ENCODE data around the gene C1orf21.
A peak's percentile ranks its signal among the peaks of the same experiment; 100 is the strongest.
"Not testable (repeated sequence)": the region's sequence is repeated elsewhere in the genome, so short reads cannot be mapped to it uniquely, and the experiment has no call there.

Gene C1orf21, protein sequence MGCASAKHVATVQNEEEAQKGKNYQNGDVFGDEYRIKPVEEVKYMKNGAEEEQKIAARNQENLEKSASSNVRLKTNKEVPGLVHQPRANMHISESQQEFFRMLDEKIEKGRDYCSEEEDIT

DNA sequence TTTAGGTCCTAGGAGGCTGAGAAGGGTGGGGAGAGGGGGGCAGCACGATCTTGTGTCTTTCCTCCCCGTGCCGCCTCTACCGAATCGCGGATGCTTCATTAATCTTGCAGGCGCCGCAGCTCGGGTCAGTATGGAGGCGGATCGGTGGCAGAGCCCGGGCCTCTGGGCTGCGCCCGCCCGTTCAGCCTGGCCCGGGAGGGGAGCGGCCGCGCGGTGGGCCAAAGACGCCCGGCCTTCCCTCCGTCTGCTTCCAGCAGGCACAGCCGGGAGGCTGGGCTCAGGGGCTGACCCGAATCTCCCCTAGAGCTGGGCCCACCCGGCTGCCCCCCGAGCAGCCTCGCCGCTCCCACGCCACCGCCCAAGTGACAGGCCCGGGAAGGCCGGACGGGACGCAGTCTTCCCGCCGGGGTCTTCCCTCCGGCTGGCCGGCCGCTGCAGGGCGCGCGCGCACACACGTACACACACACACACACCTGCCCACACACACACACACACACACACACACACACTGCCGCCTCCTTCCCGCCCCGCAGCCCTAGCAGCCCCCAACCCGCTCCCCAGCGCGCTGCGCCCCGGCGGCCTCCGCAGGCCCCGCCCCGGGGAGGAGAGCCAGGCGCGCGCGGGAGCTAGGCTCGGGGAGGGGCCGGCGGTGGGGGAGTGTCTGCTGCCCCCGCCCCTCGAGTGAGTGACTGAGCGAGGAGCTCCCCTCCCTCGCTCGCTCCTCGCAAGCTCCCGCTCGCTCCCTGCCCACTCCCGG, at the start of gene C1orf21:
Gene C1orf21, plus strand, starts transcription at position 718 of the 757 bp plus-strand sequence. CDS start 90,481 bp downstream, outside the sequence.
- peak; percentile 42 for DNase-seq (ENCODE audit: low read depth)

DNA sequence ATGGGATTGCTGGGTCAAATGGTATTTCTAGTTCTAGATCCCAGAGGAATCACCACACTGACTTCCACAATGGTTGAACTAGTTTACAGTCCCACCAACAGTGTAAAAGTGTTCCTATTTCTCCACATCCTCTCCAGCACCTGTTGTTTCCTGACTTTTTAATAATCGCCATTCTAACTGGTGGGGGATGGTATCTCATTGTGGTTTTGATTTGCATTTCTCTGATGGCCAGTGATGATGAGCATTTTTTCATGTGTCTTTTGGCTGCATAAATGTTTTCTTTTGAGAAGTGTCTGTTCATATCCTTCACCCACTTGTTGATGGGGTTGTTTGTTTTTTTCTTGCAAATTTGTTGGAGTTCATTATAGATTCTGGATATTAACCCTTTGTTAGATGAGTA, 49.0 kb upstream of the C1orf21 start:
- DNase-seq (ENCODE audit: low read depth), result not testable (repeated sequence)

DNA sequence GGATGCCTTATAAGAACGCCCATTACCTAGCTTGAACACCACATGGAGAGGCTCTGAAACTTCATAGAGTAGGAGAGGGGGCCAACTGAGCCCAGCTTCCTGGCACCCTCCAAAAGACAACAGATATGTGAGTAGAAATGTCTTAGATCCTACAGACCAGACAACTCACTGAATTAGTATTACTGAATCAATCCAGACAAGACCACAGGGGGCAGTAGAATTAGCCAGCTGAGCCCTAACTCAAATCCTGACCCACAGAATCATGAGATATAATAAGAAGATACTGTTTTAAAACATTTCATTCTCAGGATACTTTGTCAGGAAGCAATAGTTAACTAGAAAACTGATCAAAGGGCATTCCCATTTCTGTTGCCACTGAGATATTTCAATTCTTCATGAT, 45.8 kb upstream of the C1orf21 start:
- no peak for DNase-seq (ENCODE audit: low read depth)

DNA sequence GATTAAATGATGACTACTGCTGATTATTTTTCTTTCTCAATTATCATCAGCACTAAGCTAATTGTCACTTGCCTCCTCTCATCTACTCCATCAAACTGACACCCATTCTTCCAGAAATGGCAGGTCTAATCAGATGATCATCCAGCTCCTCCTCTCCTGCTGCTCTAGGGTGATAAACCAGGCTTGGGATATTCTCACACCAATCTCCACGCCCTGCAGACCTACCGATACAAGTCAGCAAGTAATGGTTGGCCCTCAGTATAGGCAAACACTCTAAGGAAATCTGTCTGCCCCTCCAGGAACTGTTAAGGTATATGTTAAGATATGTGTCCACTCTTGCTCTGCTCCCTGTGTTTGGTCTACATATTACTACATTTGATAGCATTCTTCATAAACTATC, 36.3 kb upstream of the C1orf21 start:
- no peak for DNase-seq (ENCODE audit: low read depth)

DNA sequence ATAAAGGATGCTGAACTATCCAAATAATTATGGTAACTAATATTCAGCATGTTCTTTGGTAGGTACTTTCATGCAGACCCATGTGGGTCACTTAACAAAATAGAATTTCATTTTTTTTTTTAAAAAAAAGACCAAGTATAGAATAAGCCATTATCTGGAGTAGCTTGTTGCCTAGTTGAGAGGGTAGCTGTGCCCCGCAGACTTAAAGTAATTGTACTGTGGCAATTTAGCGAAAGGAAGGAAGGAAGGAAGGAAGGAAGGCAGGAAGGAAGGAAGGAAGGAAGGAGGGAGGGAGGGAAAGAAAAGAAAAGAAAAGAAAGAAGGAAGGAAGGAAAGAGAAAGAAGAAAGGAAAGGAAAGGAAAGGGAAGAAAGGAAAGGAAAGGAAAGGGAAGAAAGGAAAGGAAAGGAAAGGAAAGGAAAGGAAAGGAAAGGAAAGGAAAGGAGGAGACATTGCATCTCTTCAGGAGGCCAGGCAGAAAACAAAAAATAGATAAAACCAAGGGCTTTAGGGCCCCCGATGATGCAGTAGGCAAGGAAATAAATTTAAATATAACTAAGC, 35.3 kb upstream of the C1orf21 start:
- no peak for DNase-seq (ENCODE audit: low read depth)

DNA sequence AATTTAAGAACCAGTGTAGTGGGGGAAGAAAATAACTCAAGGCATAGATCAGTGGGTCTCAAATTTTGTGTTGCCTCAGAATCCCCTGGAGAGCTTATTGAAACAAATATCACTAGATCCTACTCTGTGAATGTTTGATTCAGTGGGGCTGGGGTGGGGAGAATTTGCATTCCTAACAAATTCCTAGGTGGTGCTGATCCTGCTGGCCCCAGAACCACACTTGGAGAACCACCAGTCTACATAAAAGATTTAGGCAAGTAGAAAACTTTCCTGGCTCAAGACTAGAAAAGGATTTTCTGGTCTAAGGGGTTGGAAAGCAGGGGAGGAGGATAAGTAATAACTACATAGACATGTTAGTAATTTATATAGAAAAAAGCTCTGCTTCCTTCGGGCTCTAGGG, 34.1 kb upstream of the C1orf21 start:
- DNase-seq (ENCODE audit: low read depth), result no peak

DNA sequence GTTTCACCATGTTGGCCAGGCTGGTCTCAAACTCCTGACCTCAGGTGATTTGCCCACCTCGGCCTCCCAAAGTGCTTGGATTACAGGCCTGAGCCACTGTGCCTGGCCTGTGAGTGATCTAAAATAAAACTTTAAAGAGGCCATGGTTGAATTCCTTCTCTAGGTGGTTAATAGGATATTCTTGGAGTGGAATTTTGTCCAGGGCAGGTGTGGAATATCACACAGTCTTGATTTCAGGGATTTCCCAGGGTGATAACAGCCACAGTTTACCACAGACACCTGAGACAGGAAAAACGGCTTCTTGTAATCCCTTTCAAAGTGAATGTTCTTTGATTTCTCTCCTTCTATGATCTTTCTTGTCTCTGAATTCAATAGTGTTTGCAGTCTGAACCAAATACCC, 32.1 kb upstream of the C1orf21 start:
- no peak for DNase-seq (ENCODE audit: low read depth)

DNA sequence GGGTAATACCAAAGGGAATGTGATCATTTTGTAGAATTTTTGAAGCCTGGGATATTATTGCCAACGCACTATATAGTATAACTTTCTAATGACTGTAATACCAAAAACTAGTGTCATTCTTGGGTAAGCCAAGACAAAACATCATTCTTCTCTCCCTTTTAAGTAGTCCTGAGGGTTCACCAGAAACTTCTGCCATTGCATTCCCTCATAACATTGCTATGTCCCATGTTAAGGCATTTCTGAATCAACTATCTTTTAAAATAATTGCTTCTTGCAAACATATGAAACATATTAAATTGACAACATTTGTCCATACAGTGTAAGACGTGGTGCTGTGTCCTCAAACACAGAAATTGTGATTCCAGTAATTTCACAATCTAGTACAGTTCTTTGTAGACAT, 29.9 kb upstream of the C1orf21 start:
- no peak for DNase-seq (ENCODE audit: low read depth)

DNA sequence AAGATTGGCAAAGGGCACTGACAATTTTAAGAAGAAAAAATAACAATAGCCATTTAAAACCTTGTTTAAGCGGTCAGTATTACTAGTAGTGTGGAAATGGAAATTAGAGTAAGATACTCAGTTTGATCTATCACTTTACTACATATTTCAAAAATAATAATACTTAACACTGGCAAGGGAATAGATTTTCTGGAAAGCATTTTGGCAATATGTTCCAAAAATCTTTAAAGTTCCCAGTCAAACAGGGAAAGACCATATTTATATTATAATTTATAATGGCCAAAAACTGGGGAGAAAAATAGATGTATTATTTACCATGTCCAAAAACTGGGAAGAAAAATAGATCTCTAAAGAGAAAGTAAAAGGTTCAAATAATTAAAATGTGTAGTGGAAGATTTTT, 28.6 kb upstream of the C1orf21 start:
- DNase-seq (ENCODE audit: low read depth), result no peak

DNA sequence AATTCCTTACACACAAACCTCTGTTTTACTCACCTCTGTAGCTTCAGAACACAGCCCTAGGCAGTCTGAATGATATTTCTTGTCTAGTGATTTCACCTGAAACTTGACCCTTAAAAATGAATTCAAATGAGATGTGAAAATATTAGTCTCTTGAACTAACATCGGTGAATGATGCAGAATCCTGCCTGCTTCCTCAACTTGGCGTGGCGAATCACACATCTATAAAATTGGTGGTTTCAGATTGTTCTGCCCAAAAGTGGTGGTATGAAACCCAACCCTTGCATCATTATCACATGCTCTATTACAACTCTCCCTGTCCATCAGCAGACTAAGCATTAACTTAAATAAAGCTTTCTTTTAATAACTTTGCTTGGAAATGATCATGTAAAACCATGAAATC, 26.9 kb upstream of the C1orf21 start:
- DNase-seq (ENCODE audit: low read depth), result no peak

DNA sequence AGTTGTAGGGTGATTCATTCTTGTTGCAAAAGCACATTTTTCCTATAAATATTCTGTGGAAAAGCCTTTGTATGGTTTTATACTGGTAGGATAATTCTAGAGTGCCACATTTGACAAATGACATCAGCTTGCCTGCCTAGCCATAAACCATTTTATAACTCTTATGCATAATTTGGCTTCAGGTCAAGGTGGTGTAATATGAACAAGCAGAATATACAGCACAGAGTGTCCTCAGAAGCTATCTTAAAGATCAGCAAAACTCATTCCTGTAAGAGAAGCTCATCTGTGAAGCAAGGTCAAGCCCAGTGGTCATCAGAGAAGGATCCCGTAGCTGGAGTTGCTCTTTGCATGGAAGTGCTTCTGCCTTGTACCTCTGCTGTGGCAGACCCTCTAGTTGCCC, 24.0 kb upstream of the C1orf21 start:
- no peak for DNase-seq (ENCODE audit: low read depth)

DNA sequence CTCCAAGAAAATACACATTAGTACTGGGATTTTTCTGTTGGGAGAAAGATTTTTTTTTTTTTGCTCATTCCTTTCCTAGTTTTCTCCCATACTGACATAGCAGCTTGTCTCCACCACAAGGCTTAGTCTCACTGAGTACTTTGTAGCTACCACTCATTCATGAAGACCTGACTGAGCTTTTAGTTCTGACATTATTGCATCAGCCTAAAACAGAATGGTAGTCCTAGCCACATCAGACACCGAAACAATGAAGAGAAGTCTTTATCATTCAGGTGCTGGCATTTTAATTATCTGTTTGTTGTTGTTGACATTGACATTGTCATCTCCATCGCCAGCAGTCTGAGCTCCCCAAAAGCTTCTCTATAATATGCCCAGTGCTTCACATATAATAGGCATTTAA, 21.1 kb upstream of the C1orf21 start:
- no peak for DNase-seq (ENCODE audit: low read depth)

DNA sequence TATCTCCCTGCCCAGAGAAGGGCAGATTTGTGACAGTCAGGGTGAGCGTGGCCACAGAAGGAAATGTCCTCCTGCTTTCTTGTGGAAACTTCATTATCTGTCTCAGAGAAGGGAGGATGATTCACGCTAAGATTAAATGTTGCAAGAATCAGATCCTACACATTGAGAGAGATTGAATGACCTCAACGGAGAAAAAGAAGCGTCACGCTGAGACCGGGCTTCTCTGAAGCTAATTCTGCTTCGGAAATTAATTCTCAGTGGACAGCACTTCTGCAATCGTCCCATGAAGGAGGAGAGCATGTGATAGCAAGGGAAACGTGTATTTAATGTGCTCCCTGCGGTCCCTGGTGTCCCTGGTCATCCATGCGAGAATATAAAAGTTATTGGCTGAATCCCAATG, 19.8 kb upstream of the C1orf21 start:
- no peak for DNase-seq (ENCODE audit: low read depth)

DNA sequence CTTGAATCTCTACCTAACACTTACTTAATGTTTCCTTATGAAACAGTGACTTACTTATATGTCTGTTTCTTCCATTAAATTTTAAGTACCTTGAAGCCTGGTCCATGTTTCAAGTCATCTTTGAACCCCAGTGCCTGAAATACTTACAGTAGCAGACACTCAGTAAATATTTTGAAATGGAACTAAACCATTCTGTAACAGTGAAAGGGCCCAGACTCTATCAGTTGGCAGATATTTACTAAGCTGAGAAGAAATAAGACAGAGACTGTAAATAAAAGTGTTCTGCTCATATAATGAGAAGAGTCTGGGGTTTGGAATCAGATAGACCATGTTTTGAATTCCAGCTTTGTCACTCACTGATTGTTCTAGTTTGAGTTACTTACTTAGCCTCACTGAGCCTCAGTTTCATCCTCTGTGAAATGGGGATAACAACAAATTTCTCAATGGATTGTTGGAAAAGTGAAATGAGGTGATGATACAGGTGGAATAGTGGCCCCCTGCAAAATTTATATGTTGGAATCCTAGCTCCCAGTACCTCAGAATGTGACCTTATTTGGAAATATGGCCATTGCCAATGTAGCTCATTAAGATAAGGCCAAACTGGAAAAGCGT, 19.3 kb upstream of the C1orf21 start:
- no peak for DNase-seq (ENCODE audit: low read depth)

DNA sequence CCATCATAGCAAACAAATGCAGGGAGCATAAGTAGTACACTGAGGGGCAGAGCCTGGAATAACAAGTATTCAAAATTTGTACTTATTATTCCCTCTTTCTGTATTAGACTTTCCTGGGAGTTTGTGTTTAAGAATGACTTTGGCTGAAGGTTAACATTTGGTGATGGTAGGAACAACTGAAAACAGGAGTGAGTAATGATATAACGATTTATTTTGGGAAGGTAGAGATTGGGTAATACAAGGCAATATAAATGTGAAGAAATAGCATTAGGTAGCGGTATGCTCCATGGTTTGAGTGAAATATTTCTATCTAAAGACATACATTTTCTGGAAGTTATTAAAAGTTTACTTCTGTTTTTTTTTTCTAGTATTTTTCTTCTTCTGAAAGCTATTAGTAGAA, 18.5 kb upstream of the C1orf21 start:
- no peak for DNase-seq (ENCODE audit: low read depth)

DNA sequence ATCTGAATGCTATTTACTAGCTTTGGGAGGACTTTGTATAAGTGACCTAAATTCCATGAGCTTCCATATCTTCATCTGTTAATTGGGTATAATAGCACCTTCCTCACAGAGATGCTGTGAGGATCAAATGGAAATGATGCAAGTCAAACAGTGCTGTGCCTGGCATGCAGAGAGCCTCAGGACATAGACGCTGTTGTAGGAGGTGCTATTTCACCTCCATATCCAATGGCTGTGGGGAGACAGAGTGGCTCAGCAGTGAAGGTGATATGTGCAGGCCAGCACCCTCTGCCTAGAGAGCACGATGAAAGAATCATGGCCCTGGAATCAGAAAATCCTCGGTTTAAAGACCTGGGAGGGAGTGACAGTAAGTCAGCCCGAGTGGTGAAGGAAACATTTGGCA, 16.0 kb upstream of the C1orf21 start:
- DNase-seq (ENCODE audit: low read depth), result no peak

DNA sequence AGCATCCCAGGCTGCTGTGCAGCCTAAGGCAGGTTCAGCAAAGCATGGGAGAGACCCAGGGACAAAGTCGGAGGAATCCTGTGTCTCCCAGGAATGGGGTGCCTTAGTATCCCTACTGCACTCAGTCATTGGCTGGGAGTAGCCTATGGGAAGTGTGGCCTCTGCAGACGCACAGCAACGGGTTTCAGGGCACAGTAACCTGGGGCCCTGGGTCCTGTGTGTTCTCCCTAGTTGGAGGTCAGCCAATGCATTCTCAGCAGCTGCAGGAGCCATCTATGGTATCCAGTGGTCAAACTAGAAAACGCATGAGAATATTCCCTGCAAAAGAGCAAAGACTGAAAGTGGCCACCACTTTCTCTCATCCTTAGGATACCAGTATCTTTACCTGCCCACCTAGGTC, 13.7 kb upstream of the C1orf21 start:
- DNase-seq (ENCODE audit: low read depth), result no peak

DNA sequence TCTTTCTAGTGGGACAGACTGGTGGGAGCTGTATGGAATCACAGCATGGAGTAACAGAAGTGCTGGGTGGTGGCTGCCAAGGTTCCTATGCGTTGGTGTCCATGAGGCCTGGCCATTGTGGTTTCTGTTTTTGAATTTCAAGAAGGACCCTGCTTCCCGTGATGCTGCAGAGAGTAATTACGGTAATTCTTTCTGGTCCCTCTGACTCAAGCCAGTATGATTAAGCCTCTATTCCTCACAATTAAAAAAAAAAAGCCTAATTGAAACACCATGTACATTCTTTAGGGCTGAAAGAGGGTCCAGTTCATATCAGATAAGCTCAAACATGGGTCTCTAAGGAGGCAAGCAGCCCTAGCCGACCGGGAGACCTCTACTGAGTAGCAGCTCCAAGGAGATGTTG, 10.5 kb upstream of the C1orf21 start:
- DNase-seq (ENCODE audit: low read depth), result no peak

DNA sequence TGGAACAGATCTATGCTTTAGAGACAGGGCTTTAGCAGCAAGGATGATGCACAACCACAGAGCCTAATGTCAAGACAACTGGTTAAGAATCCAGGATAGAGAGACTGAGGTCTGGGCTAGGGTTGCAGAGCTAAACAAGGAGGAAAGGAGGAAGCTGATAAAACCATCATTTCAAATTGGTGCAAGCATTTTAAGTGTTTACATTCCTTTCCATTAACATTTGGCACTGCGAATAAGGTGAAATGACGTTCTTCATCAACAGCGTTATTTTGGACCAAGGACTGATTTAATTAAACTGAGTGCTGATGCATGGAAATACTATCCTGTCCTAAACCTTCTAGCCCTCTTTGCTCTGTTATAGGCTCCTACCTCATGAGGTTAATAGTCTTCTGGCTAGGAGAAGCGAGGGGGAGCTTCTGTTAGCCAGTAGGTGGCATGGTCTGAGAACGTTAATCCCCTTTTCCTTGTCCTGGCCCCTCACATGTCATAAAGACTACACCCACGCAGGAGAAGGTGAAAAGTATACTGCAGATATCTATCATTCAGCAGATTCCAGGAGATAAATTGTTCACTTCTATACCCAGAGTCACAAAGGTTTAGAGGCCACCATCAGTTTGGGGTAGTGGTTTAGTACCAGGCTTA, 7.6 kb upstream of the C1orf21 start:
- no peak for DNase-seq (ENCODE audit: low read depth)

DNA sequence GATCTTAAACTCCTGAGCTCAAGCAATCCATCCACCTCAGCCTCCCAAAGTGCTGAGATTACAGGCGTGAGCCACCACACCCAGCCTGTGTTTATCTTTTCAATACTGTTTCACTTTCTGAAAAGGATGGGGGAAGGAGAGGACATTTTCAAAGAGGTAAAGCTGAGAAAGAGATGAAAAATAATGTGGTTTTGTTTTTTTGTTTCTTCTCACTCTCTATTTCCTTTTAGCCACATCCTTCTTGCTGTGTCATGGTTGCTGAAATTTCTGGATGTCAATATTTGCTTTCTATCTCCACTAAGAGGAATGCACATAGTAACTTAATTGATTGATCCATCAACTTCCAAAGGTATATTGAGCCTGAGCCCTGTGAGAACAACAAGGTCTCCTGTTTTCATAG, 6.4 kb upstream of the C1orf21 start:
- no peak for DNase-seq (ENCODE audit: low read depth)

DNA sequence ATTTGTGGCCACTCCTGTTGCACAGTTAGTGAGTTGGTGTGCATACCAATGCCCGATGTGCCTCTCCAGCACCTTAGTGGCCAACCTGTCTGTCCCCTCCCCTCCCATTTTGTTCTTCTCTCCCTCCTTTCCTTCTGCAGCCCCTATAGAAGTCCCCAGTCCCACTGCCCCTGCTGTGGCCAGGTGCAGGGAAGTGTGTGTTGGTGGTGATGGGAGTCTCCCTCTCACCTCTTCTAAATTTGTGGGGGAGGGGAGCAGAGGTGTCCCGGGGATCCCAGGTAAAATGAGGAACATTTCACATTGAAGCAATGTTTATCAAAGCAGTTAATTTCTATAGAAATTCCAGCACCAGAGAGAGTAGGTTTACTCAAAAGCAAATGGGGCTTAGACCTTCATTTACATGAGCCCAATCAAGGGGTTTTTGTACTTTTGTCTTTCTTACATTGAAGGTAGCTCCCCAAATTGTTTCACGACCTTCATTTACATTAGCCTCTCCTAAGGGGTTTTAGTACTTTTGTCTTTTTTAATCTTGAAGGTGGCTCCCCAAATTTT, 3.0 kb upstream of the C1orf21 start:
- DNase-seq (ENCODE audit: low read depth), result no peak

DNA sequence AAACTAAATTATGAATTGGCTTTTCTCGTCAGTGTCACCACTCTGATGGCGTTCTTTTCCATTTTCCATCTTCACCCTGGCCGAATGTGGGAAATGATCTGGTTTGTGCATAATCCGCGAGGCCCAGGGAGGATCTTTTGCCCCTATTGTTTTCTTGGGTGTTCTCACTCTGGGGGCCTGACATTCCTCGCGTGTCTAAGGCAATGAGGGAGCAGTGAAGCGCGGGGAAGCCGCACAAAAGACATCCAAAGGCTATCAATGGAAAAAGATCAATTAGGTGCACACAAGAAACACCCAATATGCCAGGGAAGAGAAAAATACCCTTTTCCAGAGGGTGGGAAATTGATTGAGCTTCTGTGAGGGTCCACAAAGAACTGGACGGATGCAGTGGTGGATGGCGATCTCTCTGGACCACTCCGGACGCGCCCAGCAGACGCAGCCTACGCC, 941 bp upstream of the C1orf21 start:
- no peak for DNase-seq (ENCODE audit: low read depth)

DNA sequence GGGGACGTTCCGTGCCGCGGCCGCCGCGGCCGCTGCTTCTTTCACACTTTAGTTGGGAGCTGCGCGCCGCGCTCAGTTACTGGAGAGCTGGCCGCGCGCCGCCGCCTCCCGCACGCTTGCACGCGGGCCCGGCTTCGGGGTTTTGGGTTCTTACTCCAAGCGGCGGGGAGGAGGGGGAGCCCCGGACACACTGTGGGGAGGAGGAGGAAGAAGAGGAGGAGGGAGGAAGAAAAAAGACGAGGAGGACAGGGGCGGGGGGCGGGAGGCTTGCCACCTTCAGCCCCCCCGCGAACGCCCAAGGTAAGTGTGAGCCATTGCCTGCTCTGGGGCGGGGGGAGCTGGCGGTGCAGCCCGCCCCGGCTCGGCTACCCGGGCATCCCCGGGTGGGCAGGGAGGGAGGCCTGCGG, 243 bp downstream of the C1orf21 start:
- no peak for DNase-seq (ENCODE audit: low read depth)
